Stimulated activated CD4-positive, alpha-beta T cell treated with anti-CD3 and anti-CD28 coated beads, Interleukin-4, amount 100 ng/mL, for 4 hours (primary cell): ENCODE data around the gene PLEKHN1.
"Not testable (repeated sequence)": the region's sequence is repeated elsewhere in the genome, so short reads cannot be mapped to it uniquely, and the experiment has no call there.

Source experiments
- DNase-seq, 2 experiments: peaks; one replicate each; pipeline ENCODE4 v3.0.0-alpha.2; 2020

Gene PLEKHN1

DNA sequence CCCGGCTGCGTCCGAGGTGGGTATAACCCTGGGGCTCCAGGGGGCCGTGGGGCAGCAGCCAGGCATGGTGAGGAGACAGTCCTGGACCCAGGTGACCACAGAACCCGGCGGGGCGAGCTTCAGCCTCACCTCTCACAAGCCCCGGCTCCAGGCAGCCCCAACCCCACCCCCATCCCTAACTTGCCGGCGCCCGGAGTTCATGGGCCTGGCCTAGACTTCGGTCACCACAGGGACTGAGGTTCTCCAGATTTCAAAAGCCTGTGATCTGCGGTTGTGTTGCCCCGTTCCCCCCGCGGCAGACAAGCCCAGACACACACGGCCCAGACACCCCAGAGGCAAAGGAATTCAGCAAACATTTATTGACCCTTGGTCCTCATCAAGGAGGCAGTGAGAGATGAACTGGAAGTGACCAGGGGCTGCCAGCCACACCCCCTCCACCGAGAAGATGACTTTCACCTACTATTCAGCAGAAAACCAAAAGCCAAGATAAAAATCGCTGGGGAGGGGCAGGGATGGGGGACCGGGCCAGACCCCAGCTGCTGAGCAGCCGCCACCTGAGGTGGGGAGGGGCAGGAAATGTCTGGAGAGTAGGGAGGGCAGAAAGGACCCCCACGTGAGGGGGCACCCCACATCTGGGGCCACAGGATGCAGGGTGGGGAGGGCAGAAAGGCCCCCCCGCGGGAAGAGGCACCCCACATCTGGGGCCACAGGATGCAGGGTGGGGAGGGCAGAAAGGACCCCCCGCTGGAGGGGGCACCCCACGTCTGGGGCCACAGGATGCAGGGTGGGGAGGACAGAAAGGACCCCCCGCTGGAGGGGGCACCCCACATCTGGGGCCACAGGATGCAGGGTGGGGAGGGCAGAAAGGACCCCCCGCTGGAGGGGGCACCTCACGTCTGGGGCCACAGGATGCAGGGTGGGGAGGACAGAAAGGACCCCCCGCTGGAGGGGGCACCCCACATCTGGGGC is 29.7 kb downstream of the PLEKHN1 start:
- no peak for DNase-seq

DNA sequence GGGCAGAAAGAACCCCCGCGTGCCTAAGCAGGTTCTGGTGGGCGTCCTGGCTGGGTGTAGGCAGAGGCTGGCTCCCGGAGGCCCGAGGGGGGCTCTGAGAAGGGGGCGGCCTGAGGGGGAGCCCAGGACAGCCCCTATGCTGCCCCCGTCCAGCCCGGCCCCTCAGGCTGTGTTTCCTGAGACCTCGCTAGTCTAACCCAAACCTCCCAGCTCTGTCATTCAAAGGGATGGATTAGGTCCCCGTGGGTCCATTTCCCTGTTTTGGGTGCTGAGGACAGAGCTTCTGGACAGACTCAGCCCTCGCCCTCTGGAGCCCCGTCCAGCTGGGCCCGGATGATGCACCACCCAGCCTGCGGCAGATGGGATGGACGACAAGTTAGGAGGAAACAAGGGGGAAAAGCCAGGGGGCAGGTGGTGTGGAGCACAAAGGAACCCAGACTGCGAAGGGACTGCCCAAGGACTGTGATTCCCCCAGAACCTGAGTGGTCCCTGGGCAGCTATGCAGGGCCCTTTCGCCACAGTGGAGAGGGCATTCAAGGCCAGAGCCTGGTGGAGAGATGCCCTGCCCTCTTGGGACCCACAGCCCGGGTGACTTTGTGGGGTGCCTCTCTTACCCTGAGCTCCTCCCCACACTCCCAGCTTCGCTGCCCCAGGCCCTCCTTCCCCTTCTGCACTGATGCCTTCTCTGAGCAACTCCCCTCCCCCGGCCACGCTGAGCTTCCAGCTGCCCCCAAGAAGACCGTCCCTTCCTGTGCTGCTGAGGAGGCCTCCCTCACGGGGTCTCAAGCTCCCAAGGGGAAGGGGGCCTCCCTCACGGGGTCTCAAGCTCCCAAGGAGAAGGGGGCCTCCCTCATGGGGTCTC is 30.8 kb downstream of the PLEKHN1 start:
- DNase-seq: no peak

DNA sequence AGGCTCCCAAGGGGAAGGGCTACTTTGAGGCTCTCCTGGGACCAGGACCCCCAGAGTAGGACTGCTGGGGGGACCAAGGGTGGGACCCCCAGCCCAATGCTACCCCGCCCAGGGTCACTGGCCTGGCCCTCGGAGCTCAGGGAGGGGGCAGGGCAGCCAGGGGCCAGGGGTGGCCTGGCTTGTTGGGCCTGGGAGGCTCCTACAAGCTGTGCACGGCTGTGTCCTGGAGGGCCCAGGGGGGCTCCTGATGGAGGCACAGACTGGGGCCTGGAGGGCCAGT is 31.4 kb downstream of the PLEKHN1 start:
- no peak for DNase-seq

DNA sequence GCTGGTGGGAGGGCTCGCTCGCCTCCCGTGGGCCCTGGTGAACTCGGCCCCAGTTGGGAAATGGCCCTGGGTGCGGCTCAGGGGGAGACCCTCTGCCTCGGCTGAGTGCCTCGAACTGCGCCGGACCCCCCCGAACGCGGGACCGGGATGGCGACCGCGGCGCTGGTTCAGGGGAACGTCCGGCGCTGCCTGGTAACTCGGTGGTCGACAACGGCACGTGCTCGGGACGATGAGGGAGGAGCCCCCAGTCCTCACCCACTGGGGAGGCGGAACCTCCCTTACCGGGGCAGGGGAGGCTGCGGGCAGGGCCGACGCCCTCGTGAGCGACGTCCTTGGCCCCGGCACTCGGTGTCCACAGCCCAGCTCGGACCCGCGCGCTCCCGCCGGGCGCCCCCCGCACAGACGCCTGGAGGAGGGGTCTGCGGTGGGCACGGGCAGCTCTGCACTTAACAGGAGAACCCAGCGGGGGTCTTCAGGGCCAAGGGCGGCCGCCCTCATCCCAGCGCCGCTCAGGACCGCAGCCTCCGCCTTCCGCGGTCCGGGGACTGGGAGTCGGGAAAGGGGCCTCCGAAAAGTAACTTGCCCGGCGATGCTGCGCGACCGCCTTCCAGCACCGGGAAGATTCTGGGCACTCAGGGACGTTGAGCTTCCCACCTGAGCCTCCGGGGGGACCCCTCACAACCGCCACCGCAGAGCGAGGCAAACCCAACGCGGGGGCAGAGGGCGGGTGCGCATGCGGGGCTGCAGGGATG is 31.9 kb downstream of the PLEKHN1 start:
- DNase-seq: no peak

DNA sequence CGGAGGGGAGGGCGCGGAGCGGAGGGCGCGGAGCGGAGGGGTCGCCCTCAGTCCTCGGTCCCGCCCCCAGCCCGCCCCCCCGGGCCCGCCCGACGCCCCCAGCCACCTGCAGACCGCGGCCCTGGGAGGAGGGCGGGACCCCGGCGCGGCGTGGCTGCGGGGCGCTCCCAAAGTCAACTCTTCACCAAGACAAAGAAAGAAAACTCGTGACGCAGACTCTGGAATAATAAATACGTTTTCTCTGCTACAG is 32.4 kb downstream of the PLEKHN1 start:
- DNase-seq: no peak

DNA sequence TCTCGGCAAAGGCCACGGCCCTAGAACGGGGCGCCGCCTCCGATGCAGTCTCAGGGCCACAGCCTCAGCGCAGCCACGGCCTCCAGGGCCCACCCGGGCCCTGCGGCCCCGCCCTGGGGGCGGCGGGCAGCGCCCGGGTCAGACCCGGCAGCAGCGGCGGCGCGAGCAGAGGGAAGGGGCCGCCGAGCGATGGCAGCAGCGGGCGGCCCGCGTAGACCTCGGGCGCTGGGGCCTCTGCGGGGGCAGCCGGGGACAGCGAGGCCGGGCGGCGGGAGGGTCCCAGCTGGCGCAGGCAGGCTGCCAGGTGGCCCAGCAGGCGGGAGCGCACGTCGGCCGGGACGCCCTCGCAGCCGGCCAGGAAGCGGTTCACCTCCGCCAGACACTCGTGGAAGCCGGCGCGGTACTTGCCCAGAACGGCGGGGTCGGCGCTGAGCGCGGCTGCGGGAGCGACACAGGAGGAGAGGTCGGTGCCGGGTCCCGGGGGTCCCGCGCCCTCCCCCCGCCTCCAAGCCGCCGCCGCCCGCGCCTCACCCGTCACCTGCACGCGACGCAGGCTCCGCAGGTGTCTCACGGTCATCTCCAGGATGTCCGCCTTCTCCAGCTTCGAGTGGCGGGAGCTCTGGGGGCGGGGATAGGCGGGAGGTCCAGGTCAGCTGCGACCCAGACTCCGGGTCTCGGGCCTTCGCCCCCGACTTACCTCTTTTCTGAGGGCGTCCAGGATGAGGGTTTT is 32.9 kb downstream of the PLEKHN1 start:
- no peak for DNase-seq

DNA sequence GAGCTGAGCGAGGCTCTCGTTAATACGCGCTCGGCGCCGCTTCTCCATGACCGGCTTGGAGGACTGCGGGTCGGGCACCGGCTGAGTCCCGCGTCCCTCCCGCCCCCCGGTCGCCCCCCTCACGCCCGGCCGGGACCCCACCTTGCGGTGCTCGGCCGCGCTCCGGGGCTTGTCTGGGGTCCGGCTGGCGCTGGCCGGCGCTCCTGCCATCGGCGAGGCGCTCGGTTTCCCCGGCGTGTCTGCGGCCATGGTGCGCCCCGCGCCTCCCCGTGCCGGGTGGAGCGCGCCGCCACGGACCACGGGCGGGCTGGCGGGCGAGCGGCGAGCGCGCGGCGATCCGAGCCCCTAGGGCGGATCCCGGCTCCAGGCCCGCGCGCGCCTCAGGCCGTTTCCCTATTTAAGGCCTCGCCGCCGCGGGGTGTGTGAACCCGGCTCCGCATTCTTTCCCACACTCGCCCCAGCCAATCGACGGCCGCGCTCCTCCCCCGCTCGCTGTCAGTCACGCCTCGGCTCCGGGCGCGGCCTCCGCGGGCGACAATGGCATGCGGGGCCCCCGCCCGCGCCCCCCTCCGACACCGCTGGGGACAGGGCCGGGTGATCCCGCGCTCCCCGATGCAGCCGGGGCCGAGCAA is 33.6 kb downstream of the PLEKHN1 start, which contains the start of gene HES4:
Gene HES4, minus strand, starts transcription at position 373 of the 632 bp plus-strand sequence. Its CDS starts 124 bp downstream, at position 249.
- peak; percentile 68 to 75 for DNase-seq

DNA sequence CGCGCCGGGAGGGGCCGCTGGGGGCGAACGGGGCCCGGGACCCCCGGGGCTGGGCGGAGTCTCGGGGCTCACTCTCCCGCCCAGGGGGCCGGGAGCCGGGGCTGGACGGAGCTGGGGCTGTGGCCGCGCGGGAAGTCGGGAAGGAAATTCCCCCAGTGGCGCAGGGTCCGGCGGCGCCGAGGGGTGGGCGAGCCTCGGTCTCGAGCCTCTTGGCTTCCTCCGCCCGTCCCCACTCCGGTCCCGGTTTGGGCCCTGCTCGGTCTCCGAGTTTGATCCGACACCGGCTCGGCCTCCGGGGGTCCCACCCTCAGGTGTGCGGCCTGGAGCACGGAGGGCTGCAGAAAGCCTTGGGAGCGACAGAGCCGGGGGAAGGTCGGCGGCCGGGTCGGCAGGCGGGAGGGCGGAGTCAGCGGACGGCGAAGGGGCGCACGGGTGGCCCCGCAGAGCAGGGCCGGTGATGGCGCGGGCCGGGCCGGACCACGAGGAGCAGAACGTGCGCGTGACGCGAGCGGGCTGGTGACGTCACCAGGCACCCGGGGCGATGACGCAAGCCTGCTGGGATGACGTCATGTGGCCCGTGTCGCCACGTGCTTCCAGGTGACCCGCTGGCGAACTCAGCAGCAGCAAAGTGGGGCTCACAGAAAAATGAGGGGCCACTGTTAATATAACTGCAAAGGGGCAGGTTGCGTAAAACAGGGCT is 34.2 kb downstream of the PLEKHN1 start:
- peak; percentile 69 to 76 for DNase-seq

DNA sequence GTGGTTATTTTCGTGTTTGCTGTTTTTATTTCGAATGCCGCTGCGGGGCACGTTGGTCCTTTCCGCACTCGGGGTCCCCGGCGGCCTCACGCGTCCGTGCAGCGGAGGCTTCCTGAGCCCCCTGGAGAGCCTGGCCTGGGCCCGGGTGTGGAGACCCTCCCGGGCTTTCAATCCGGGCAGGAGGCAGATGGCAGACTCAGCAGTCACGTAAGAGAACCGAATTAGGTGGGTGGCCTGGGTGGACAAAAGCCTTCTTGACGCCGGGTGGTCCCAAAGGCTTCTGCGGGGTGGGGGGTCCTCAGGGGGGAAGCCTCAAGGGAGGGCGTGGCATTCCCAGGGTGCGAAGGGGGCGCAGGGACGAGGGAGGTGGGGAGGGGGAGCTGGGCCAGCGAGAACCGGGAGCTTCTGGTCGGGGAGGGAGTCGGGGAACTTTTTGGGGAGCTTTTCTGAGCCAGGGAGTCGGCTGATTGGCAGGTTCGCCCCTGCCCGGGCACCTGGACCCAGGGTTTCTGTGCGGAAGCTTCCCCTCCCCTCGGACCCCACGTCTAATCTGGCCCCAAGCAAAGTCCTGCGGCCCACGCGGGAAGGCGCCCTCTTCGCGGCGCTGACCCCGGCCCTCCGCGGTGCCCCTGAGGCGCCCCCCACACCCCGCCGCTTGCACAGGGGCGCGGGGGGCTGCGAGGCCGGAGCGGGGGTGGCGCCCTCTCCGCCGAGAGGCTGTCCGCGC is 34.9 kb downstream of the PLEKHN1 start:
- DNase-seq: no peak

DNA sequence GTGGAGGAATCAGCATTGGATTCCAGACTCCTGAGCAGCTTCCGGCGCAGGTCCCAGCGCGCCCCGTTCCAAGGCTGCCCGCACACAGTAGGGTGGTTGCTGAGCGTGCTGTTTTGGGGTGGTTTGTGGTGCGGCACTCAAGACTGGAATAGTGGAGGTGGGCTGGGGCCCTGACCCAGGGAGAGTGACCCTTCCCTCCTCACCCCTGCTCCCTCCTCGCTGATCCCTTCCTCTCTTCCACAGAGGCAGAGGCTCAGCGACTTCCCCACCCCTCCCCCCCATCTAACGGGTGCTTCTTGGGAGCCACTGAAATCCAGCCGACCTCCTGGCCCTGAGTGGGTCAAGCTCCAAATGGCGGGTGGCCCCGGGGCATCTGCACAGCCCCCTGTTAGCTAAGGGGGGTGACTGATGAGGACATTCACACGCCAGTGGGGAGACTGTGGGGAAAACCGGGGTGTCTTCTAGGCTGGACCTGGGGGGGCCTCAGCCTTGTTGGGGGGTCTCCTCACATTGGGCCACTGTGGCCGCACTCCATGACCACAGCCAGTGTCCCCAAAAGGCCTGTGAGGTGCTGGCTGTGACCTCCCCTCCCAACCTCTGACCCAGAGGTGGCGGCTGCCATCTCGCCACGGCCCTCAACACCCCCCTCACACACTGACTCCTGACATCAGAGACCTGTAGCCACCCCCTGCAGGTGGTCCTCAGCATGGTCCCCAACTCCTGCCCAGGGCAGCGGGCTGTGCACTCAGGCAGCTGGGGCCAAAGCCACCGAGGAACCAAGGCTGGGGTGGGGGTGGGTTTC is 37.5 kb downstream of the PLEKHN1 start:
- DNase-seq: no peak

DNA sequence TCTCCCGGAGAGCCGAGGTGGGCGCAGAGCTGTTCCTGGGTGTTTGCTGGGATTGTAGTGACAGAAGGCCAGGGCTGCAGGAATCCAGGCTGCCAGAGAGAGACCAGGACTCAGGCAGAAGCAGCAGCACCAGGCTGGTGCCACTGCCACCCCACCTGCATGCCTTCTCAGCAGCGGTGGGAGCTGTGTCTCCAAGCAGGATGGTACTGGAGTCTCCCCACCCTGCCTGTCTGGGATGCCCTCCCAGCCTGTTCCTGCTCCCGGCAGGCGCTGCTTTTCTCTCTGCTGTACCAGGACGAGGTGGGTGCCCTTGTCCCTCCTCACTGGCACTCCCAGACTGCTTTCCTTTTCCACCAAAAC is 38.1 kb downstream of the PLEKHN1 start:
- DNase-seq: no peak

DNA sequence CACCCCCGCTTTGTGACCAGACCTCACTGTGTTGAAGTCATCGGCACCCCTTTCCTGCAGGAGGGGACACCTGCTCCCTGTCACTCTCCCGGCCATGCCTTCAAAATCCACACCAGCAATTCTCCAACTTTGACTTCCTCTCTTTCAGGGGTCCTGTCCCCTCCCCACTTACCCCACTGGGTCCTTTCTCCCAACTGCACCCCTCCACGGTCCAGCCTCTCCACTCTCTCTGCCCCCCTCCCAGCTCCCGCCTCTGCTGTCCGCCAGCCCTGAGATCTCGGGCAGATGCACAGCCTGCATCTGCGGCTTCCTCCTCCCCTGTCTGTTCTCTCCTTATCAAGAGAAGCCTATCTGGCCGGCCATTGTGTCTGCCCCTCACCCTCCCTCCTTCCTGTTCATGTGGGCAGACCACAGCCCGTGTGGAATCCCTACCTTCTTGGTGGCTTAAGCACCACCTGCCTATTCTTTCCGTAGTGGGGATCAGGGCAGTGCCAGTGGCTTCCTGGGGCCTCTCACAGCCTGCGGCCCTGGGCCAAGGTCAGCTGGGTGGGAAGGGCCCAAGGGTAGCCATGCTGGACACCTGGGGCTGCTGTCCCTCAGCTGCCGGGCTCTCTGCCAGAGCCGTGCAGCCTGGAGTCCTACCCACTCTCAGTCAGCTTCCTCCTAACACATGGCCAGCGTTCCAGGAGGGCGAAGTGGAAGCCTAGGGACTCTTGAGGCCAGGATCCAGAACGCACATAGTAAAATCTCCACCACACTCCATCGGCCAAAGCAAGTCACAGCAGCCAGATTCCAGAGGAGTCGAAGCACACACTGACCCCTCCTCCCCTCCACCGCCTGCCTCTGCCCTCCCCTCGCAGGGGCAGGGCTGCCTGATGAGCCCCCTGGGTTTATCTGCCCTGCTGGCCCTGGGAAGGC is 38.8 kb downstream of the PLEKHN1 start:
- no peak for DNase-seq

DNA sequence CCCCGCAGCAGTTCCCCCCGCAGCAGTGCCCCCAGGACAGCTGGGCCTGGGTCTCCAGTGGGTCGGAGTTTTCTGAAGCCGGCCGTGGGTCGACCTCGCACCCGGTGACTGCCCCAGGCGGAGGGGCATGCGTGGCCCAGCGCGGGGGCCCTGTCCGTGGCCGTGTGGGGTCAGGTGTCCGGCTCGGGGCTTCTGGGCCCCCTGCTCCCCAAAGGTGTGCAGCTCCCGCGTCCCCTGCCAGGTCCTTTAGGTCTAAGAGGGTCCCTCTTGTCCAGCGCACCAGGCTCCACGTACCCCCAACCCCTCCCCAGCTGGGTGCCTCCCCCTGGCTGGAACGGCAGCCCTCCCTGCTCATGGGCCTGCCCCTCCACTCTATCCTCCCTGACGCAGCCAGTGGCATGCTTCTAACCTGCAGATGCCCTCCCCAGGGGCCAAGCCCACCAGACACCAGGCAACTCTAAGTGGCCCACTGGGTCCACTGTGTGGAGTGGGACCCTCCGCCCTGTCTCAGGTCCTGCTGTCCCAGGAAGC is 39.6 kb downstream of the PLEKHN1 start:
- DNase-seq: no peak

DNA sequence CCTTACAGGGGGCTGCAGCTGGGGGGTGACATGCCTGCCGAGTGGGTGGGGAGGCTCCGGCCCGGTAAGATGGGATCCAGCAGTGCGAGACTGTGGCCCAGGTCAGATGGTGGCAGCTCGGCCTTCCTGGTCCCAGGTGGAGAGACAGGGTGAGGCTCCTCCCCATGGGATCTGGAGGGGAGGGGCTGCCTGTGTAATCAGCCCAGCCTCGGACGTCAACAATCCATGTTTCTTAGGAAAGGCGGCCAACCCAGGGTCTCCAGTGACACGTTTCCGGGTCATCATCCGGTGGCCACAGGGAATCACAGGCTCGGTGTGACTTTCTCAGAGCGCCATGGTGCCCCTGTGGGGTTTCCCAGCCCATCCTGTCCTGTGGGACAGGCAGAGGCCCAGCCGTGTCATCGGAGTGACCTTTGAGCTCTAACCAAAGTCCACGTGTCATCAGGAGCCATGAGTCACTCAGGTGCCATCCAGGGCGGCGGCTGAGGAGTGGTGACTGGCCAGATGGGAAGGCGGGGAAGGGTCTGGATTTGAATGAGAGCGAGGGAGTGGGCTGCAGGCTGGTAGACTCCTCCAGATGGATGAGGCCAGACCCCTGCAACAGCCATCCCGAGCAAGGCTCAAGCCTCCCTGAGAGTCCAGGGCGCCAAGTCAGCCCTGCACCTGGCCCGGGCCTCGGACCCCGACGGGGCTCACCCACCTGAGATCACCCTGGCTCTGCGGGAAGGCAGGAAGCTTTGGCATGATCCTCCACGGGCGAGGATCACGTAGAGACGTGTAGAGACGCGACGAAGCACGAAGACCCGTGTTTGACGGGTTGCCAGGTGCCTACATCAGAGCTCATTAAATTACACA is 40.2 kb downstream of the PLEKHN1 start:
- no peak for DNase-seq

DNA sequence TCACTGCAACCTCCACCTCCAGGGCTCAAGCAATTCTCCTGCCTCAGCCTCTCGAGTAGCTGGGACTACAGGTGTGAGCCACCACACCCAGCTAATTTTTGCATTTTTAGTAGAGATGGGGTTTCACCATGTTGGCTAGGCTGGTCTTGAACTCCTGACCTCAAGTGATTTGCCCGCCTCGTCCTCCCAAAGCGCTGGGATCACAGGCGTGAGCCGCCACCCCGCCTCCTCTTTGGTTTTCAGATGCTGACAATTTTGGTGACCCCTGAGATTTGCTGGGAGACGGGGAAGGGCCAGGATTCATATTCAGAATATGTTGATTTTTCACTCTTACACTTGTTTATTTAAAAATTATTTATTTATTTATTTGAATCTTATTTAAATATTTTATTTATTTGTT is 43.8 kb downstream of the PLEKHN1 start:
- DNase-seq: not testable (repeated sequence)

DNA sequence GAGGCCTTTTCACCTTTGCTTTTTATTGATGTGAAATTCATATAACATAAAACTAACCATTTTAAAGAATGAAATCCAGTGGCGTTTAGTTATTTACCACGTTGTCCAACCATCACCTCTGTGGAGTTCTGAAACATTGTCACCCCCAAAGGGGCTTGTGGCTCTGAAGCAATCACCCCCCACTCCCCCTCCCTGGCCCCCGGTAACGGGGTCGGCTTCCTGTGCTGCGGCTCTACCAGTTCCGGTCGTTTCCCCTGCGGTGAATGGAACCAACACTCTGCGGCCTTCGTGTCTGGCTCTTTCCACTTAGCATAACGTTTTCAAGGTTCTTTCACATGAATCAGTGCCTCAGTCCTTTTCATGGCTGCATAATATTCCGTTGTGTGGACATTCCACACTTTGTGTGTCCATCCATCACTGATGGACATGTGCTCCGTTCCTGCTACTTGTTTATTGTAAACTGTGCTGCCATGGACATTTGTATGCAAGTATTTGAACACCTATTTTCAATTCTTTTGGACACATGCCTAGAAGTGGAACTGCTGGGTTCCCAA is 45.2 kb downstream of the PLEKHN1 start:
- no peak for DNase-seq

DNA sequence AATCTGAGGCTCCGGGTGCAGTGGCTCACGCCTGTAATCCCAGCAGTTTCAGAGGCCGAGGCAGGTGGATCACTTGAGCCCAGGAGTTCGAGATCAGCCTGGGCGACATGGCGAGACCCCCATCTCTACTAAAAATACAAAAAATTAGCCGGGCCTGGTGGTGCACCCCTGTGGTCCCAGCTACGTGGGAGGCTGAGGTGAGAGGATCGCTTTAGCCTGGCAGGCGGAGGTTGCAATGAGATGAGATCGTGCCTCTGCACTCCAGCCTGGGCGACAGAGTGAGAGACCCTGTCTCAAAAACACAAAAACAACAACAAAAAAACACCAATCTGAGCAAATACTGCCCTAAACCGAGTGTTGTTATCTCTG is 46.4 kb downstream of the PLEKHN1 start:
- DNase-seq: not testable (repeated sequence)
